Loucy (cell line): ENCODE measurements around the gene GOLGA6L7.

Experiments
- H2AFZ ChIP-seq: fragments of 200-600 bp; sonication (generic); 2 replicates; pipeline ENCODE4 v1.6.0; 2016; ENCODE audit warnings: antibody characterized with exemption, mild to moderate bottlenecking, low read length, moderate library complexity
- H3F3A ChIP-seq: fragments of 200-600 bp; 2 replicates; pipeline ENCODE4 v1.6.0; 2016; ENCODE audit warnings: antibody characterized with exemption, low read depth, mild to moderate bottlenecking
- H3K27me3 ChIP-seq: fragments of 200-600 bp; sonication (generic); 2 replicates; pipeline ENCODE4 v1.6.1; 2014; ENCODE audit warnings: low read length, mild to moderate bottlenecking; ENCODE audit not compliant: insufficient read depth, poor library complexity, severe bottlenecking
- H3K36me3 ChIP-seq: fragments of 200-600 bp; sonication (generic); 2 replicates; pipeline ENCODE4 v1.6.1; 2016; ENCODE audit warnings: low read length; ENCODE audit not compliant: insufficient read depth
- H3K4me1 ChIP-seq: fragments of 200-600 bp; sonication (generic); 2 replicates; pipeline ENCODE4 v1.5.1; 2014; ENCODE audit warnings: low read length, mild to moderate bottlenecking; ENCODE audit not compliant: insufficient read depth, poor library complexity, severe bottlenecking
- H3K4me2 ChIP-seq: fragments of 200-600 bp; sonication (generic); 2 replicates; pipeline ENCODE4 v1.6.0; 2014; ENCODE audit warnings: antibody characterized with exemption, low read length, low read depth, mild to moderate bottlenecking; ENCODE audit not compliant: poor library complexity, severe bottlenecking
- H3K4me3 ChIP-seq: fragments of 200-600 bp; sonication (generic); 2 replicates; pipeline ENCODE4 v1.5.1; 2014; ENCODE audit warnings: low read length, mild to moderate bottlenecking, mixed read lengths; ENCODE audit not compliant: poor library complexity, severe bottlenecking
- H3K79me2 ChIP-seq: fragments of 200-600 bp; sonication (generic); 2 replicates; pipeline ENCODE4 v1.6.1; 2014; ENCODE audit warnings: low read length; ENCODE audit not compliant: insufficient read depth
- H3K9ac ChIP-seq: fragments of 200-600 bp; sonication (generic); 2 replicates; pipeline ENCODE4 v1.6.0; 2014; ENCODE audit warnings: mild to moderate bottlenecking, low read depth, low read length, moderate library complexity; ENCODE audit not compliant: poor library complexity, severe bottlenecking
- H3K9me2 ChIP-seq: fragments of 200-600 bp; sonication (generic); replicated peaks from 2 replicates; pipeline ENCODE4 v1.6.1; 2016; ENCODE audit warnings: low read depth, low read length, mixed read lengths
- H3K9me3 ChIP-seq: fragments of 200-600 bp; sonication (generic); 2 replicates; pipeline ENCODE4 v1.6.1; 2014; ENCODE audit warnings: mild to moderate bottlenecking, antibody characterized with exemption, low read length, low read depth; ENCODE audit not compliant: insufficient read depth
- H4K20me1 ChIP-seq: fragments of 200-600 bp; sonication (generic); 2 replicates; pipeline ENCODE4 v1.6.0; 2014; ENCODE audit warnings: antibody characterized with exemption, low read length, mild to moderate bottlenecking; ENCODE audit not compliant: insufficient read depth, poor library complexity, severe bottlenecking
- CTCF ChIP-seq: fragments of 200-600 bp; sonication (generic); conservative IDR thresholded peaks from 2 replicates; pipeline ENCODE4 v1.5.1; 2014; ENCODE audit warnings: mild to moderate bottlenecking, antibody characterized with exemption, low read length
- EZH2phosphoT487 ChIP-seq: fragments of 200-600 bp; IDR thresholded peaks from 2 replicates; pipeline ENCODE4 v1.6.1; 2018; ENCODE audit warnings: antibody characterized with exemption, mild to moderate bottlenecking, moderate library complexity, borderline replicate concordance

GOLGA6L7 gene

GRCh38 chr15:28878209-28878608 is 29.8 kb upstream of the GOLGA6L7 start:
- no peaks in the 10 kb centered on the region for H3K27me3 ChIP-seq
- H3K4me1 ChIP-seq, result peaks cover 15% of the 10 kb centered on the region
- H3K36me3 ChIP-seq, result no peaks in the 10 kb centered on the region
- no peak overlapping the region for H3K4me2 ChIP-seq
- no peaks in the 10 kb centered on the region for H3K9me3 ChIP-seq
- H3K79me2 ChIP-seq, result no peaks in the 10 kb centered on the region
- no peak overlapping the region for H3K4me3 ChIP-seq
- H3K9ac ChIP-seq, result no peak overlapping the region
- no peaks in the 10 kb centered on the region for H3K9me2 ChIP-seq
- no peaks in the 10 kb centered on the region for H4K20me1 ChIP-seq
- H3F3A ChIP-seq, result no peaks in the 10 kb centered on the region
- no peak overlapping the region for H2AFZ ChIP-seq
- TF ChIP-seq CTCF (no peak), EZH2phosphoT487 (no peak)

GRCh38 chr15:28876845-28877185 is 28.4 kb upstream of the GOLGA6L7 start:
- Histone ChIP-seq H2AFZ (no peak overlapping the region), H3K4me1 (peaks cover 15% of the 10 kb centered on the region), H3K27me3 (no peaks in the 10 kb centered on the region), H3F3A (no peaks in the 10 kb centered on the region), H3K4me2 (no peak overlapping the region), H3K4me3 (no peak overlapping the region), H3K79me2 (no peaks in the 10 kb centered on the region), H3K36me3 (no peaks in the 10 kb centered on the region), H3K9me3 (no peaks in the 10 kb centered on the region), H3K9me2 (no peaks in the 10 kb centered on the region), H3K9ac (no peak overlapping the region), H4K20me1 (no peaks in the 10 kb centered on the region)
- TF ChIP-seq EZH2phosphoT487 (no peak), CTCF (no peak)

GRCh38 chr15:28876131-28876844 is 27.8 kb upstream of the GOLGA6L7 start:
- no peaks in the 10 kb centered on the region for H4K20me1 ChIP-seq
- no peaks in the 10 kb centered on the region for H3K36me3 ChIP-seq
- TF ChIP-seq EZH2phosphoT487 (no peak), CTCF (no peak)
- H3K27me3 ChIP-seq, result no peaks in the 10 kb centered on the region
- no peak overlapping the region for H3K9ac ChIP-seq
- H3F3A ChIP-seq, result no peaks in the 10 kb centered on the region
- peaks cover 13% of the 10 kb centered on the region for H3K4me1 ChIP-seq
- no peaks in the 10 kb centered on the region for H3K9me2 ChIP-seq
- H3K9me3 ChIP-seq, result no peaks in the 10 kb centered on the region
- no peak overlapping the region for H3K4me2 ChIP-seq
- H2AFZ ChIP-seq, result no peak overlapping the region
- H3K79me2 ChIP-seq, result no peaks in the 10 kb centered on the region
- H3K4me3 ChIP-seq, result no peak overlapping the region
